HG02981 (cell line): Measurements from ENCODE around the gene BTN3A1.
"Not testable (repeated sequence)": the region's sequence is repeated elsewhere in the genome, so short reads cannot be mapped to it uniquely, and the experiment has no call there.

Source experiments
- ATAC-seq: cut with Tn5 transposase; IDR thresholded peaks from one replicate; pipeline ENCODE4 v1.9.1; 2021; ENCODE audit warnings: mild to moderate bottlenecking, moderate library complexity; ENCODE audit not compliant: unreplicated experiment

The BTN3A1 gene

GRCh38 chr6:26439151-26440125 is 37.4 kb downstream of the BTN3A1 start:
- ATAC-seq, result no peak

GRCh38 chr6:26440977-26441358 is 38.9 kb downstream of the BTN3A1 start:
- no peak for ATAC-seq

- ATAC-seq, result no peak
Measured at GRCh38 chr6:26441977-26442376, 39.9 kb downstream of the BTN3A1 start.

GRCh38 chr6:26445934-26446667 is 44.0 kb downstream of the BTN3A1 start:
- peak; percentile 84 for ATAC-seq

GRCh38 chr6:26447257-26447656 is 45.2 kb downstream of the BTN3A1 start:
- ATAC-seq, result no peak

- ATAC-seq, result no peak
Measured at GRCh38 chr6:26450240-26450639, 48.2 kb downstream of the BTN3A1 start.

- no peak for ATAC-seq
Measured at GRCh38 chr6:26452631-26453235, 50.7 kb downstream of the BTN3A1 start.

GRCh38 chr6:26454631-26455030 is 52.6 kb downstream of the BTN3A1 start:
- no peak for ATAC-seq

GRCh38 chr6:26455357-26455970 is 53.4 kb downstream of the BTN3A1 start:
- no peak for ATAC-seq

GRCh38 chr6:26457264-26457805 is 55.3 kb downstream of the BTN3A1 start:
- ATAC-seq, result peak; percentile 14

GRCh38 chr6:26457806-26458688 is 56.0 kb downstream of the BTN3A1 start, which contains the start of gene BTN2A1:
Gene BTN2A1 (plus strand): TSS chr6:26457955. CDS start chr6:26458637, 682 bp downstream.
- ATAC-seq, result peak; percentile 97

- no peak for ATAC-seq
Measured at GRCh38 chr6:26459023-26459810, 57.1 kb downstream of the BTN3A1 start.

- not testable (repeated sequence) for ATAC-seq
Measured at GRCh38 chr6:26461353-26461752, 59.3 kb downstream of the BTN3A1 start.

- ATAC-seq, result no peak
Measured at GRCh38 chr6:26464014-26464413, 61.9 kb downstream of the BTN3A1 start.

GRCh38 chr6:26464416-26465131 is 62.5 kb downstream of the BTN3A1 start:
- ATAC-seq, result no peak
